Left lobe of liver (tissue), 2 donors: ENCODE results near the gene FNIP1. TPM values are rescaled to one million over a fixed set of nuclear protein-coding genes. Genes with fewer than 3 reads are reported as not detected.
"Not testable (repeated sequence)": the region's sequence is repeated elsewhere in the genome, so short reads cannot be mapped to it uniquely, and the experiment has no call there.

Source experiments
- ATAC-seq: fragments of 200-7000 bp; cut with Tn5 transposase; one replicate; pipeline ENCODE4 v1.9.1; 2020; ENCODE audit warnings: mild to moderate bottlenecking, moderate library complexity
- DNase-seq: peaks from one replicate; pipeline ENCODE4 v3.0.0-alpha.2; 2020; ENCODE audit warnings: low spot score
- total RNA-seq: library from RNA; stranded (reverse); gene quantifications from one replicate; pipeline ENCODE4 v1.2.1, GENCODE V29; 2021
- donor health status: DM: no; HTN: no; CAD: no; lungs with moderate emphysema.
- donor health status: DM: no; HTN: yes; CAD: no.

Gene FNIP1
- total RNA-seq, 1 donor from 2014 or later, result 15.0 TPM

DNA sequence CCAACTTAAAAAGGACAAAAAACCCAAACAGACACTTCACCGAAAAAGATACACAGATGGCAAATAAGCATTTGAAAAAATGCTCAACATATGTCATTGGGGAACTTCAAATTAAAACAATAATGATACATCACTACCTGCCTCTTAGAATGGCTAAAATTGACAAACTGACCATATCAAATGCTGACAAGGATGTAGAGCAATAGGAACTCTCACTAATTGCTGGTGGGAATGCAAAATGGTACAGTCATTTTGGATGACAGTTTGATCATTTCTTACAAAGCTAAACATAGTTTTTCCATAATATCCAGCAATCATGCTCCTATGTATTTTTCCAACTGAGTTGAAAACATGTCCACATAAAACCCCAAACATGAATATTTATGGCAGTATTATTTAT is 102.9 kb downstream of the FNIP1 start:
- DNase-seq (no peak), ATAC-seq (no peak)

DNA sequence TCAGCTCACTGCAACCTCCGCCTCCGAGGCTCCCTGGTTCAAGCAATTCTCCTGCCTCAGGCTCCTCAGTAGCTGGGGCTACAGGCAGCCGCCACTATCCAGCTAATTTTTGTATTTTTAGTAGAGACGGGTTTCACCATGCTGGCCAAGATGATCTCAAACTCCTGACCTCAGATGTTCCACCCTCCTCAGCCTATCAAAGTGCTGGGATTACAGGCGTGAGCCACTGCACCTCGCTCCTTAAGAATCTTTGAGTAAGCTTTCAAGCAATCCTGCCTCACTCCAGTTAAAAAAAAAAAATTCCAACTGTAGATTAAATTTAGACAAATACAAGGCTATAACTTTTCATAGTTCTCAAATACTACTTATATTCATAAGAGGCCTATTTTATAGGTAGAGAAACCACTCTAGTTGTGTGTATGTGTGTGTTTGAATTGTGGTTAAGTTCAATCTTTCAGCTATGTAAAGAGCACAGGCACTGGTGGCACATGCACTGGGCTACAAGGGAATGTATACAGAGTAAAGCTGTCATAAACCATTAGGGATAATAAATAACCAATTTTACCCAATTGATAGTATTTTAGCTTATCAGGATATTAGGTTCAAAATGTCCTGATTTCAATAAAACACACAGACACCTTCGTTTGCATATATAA is 111.2 kb downstream of the FNIP1 start:
- ATAC-seq, result peak; percentile 42
- DNase-seq, result no peak

DNA sequence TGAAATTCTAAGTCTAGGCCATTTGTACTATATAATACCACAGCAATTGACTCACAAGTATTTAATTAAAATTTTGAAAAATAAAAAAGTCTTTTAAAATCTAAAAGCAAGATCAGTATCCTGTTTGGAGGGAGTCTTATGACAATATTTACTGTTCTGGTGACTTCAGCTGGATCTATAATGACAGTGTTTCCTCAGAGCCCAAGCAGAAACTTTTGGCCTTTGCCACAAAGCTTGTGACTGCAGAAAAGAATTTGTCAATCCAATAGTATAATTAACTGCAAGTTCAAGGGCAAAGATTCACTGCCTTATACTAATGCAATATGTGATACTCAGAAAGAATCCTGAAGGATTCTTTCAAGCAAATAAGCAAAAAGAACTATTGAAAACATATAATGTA is 112.2 kb downstream of the FNIP1 start:
- ATAC-seq (peak; percentile 88), DNase-seq (no peak)

DNA sequence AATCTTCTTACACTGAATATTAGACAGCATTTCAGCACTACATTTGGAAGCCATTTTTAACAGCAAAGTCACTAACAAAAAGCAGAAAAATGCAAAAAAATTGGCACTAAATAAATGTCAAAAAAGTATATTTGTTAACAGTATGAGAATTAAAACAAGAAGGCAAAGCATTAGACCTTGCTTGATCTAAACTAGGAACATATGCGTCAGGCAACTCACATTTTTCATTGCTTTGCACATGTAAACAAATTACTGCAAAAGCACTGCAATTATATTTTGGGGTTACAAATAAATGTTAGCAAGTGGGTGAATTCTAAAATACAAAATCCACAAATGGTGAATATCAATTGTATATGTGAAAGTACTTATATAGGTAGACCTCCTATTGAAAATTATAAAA is 112.8 kb downstream of the FNIP1 start:
- DNase-seq, result no peak
- no peak for ATAC-seq

DNA sequence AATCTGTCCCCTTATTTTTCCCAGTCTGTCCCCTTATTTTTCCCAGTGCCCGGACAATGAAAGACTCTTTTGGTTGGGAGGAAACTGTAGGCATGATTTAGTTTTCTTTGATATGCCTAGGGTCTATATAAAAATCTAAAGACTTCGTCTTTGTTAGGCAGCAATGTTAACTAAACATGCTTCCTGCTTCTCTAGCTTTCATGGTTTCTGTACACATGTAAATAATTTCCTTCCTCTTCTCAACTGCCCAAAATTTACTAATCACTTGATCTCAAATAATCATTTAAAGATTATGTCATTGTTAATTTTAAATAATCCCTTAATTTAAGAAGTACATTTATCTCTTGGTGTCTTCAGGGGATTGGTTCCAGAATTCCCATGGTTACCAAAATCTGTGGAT is 114.0 kb downstream of the FNIP1 start:
- no peak for DNase-seq
- ATAC-seq, result no peak

DNA sequence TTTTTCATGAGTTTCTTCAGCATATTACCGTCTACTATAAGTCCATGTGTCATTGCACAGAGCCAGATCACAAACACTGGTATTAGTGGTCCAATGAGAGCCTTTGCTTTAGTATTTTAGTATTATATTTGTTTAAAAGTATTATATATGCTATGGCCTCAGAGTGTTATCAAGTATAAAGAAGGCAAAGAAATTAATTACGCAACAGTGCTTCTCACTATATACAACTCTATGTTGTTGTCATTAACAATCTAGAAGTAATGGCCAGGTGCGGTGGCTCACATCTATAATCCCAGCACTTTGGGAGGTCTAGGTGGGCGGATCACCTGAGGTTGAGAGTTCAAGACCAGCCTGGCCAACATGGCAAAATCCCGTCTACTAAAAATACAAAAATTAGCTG is 114.6 kb downstream of the FNIP1 start:
- ATAC-seq (no peak), DNase-seq (no peak)

DNA sequence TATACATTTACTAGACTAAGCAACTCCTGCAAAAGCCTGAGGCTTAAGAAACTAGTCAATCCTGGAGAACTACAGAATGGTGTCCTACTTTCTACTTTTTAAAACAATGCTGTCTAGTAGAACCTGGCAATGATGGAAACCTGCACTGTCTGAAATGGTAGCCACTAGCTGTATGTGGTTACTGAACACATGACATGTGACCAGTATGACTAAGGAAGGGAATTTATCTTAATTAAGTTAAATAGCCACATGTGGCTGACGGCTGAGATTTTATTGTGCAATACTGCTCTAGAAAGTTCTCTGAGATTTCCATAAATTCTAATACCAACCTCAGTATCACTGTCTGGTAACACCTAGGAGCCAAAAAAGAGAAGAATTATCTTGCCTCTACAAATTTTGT is 116.9 kb downstream of the FNIP1 start:
- ATAC-seq, result no peak
- no peak for DNase-seq

DNA sequence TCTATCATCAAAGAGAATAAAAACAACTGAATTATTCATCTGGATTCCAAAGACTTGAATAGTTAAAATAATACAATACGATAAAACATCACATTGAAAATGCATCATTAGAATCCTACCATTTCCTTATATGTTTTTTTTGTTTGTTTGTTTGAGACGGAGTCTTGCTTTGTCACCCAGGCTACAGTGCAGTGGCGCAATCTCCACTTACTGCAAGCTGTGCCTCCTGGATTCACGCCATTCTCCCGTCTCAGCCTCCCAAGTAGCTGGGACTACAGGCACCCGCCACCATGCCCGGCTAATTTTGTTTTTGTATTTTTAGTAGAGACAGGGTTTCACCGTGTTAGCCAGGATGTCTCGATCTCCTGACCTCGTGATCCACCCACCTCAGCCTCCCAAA is 118.5 kb downstream of the FNIP1 start:
- DNase-seq, ATAC-seq: not testable (repeated sequence)

DNA sequence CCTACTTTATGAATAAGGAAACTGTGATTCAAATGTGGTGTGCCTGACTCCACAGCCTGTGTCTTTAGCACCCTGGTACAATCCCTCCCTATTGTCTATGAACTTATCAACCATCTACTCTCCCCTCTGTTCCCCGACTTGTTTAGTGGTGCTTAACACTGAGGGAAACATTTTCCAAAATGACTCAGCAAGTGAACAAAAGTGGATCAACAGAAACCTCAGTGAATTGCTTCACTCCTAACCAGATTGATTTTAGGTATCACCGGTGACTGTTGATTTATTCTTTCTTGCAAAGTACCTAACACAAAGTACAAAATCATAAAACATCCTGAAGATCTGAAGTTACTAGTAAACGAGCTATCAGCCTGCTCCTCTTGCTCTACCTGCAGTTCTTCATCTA is 119.7 kb downstream of the FNIP1 start:
- DNase-seq (no peak), ATAC-seq (peak; percentile 66)

DNA sequence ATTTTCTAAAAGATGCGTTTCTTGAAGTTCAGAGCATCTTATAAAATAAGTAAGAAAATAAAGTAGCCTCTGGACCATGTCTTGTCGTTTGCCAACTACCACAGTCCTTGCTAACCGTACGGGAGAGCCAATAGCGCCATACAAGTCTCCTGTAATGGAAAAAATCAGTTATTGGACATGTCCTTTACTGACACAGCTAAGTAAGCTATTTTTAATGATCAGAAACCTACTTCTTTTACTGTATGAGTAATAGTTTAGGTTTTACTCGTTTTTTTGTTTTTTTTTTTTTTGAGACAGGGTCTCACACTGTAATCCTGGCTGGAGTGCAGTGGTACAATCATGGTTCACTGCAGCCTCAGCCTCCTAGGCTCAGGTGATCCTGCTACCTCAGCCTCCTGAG is 124.0 kb downstream of the FNIP1 start:
- DNase-seq (no peak), ATAC-seq (no peak)

DNA sequence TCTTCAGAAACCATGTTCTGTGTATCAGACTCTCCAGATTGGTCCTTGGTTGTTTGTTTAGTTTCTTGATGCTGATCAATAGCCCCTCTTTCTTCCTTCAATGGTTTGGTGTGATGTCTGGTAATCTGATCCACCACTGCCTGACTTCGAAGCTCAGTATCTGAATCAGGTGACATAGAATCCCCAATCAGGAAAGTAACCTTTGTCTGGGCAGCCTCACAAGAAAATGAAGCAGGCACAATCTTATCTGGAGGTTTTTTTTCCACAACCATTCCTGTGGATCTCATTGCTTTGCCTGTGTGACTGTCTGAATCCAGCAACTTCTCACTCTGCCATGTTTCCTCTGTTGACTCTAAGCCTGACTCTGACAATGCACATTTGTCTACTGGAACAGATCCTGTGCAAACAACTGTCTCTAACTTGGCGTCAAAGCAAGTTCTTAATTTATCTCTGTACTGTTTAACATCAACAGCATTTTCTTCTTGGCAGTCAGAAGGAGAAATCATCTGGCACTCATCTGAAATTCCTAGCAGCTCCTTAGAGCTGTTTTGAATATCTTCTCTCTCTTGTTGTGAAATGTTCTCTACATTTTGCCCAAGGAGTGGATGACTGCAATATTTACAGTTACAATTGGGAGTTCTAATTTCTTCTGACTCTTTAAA is 124.7 kb downstream of the FNIP1 start:
- ATAC-seq (peak; percentile 93), DNase-seq (no peak)

DNA sequence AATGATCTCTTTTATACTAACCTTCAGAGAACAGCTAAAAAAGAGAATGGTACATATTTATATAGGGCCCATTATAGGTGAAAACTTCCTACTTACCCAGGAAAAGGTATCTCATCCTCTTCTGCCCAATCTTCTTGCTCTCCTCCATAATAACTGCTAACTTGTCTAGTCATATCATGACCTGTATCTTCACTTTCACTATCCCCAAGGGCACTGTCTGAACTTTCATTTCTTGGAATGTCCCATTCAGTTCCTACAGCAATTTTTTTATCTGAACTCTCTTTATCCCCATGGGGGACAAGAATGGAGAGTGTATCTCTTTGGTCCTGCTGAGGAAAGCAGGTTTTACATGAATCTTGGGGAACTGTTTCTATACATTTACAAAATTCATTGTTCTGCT is 125.4 kb downstream of the FNIP1 start:
- DNase-seq, result no peak
- no peak for ATAC-seq

DNA sequence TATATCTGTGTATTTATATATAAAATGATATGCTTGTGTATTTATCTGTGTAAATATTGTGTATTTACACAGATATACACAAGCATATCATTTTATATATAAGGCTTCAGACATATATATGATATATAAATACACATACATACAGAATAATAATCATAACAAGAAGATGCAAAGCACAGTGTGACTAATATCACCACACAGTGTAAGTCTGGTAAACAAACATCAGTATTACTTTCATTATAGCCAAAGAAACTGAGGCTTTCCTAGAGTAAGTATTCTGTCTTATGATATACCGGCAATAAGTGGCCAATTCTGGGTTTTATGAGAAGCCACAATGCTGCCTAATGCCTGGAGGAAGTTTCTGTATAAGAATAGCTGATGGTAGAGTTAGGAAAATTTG is 131.9 kb downstream of the FNIP1 start:
- DNase-seq, result no peak
- no peak for ATAC-seq

DNA sequence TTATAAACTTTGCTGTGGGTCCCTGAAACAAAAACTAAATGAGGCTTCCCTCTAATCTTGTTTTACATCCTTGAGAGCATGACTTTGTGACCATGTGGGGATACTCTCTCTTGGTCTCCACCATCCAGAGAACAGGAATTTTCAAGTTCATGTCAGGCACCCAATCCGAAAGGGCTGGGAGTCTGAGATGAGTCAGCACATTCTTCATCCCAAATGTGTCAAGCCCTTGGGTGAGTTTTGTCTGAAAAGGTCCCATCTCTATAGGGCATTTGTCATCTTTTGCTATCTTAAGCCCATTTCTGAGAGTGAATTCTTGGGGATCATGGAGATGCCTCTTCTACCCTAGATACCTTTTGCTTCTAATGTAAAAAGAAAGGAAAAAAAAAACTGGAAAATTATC is 134.9 kb downstream of the FNIP1 start:
- DNase-seq (no peak), ATAC-seq (no peak)

DNA sequence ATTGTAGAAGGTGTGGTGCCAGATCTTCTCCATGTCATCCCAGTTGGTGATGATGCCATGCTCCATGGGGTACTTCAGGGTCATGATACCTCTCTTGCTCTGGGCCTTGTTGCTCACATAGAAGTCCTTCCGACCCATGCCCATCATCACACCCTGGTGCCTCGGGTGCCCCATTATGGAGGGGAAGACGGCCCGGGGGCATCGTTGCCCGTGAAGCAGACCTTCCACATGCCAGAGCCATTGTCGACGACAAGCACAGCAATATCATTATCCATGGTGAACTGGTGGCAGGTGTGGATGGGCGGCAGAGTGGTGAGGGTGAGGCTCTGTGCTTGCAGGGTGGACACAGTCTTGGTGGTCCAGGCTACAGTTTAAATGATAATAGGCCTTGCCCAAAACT is 137.0 kb downstream of the FNIP1 start:
- DNase-seq (no peak), ATAC-seq (no peak)

DNA sequence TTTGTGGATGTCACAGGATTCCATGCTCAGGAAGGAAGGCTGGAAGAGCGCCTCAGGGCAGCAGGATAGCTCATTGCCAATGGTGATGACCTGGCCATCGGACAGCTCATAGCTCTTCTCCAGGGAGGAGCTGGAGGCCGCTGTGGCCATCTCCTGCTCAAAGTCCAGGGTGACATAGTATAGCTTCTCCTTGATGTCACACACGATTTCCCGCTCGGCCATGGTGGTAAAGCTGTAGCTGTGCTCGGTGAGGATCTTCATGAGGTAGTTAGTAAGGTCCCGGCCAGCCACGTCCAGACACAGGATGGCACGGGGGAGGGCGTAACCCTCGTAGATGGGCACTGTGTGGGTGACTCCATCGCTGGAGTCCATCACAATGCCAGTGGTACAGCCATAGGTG is 137.5 kb downstream of the FNIP1 start:
- ATAC-seq, result no peak

DNA sequence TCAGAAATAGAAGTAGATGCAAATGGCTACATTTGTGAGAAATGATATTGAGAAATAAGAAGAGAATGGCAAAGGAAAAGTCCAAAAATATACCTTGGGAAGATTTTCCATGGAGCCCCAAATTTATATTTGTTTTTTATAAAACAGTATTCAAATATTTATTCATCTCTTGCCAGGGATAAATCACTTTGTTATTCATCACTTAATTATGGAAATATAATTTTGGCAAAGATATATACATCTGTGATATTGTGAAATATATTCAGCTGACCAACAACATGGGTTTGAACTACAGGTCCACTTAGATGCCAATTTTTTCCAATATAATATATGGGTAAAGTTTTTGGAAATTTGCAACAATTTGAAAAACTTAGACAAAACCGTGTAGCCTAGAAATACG is 142.0 kb downstream of the FNIP1 start:
- ATAC-seq (no peak), DNase-seq (no peak)

More for the DNA sequence above, 137.5 kb downstream of the FNIP1 start:
- no peak for DNase-seq

DNA sequence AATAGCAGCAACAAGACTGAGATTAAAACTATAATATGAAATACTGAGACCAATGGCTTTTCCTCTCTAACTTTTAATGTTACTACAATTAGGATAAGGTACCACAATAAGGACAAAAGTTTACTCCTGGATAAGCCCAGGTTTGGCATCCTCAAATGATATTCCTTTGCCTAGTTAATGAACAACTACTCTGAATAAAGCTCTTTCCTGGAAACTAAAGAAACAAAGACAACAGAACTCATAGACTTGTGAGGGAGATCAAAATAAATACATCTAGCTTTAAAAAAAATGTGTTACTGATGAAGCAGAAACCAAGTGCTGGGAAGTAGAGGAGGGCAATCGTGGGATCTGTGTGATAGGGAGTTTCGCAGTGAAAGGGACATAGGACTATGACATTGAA is 142.5 kb downstream of the FNIP1 start:
- no peak for DNase-seq
- ATAC-seq, result peak; percentile 75

DNA sequence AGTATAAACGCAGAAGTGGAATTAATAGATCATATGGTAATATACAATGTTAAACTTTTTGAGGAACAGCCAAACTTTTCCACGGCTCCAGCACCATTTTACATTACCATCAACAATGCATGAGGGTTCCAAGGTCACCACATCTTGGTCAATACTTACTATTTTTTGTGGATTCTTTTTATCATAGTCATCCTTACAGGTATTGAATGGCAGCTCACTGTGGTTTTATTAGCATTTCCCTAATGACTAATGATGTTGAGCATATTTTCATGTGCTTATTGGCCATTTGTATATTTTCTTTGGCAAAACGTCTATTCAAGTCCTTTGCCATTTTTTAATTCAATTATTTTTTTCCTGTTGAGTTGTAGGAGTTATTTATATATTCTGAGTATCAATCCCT is 147.7 kb downstream of the FNIP1 start:
- ATAC-seq, result no peak
- no peak for DNase-seq

DNA sequence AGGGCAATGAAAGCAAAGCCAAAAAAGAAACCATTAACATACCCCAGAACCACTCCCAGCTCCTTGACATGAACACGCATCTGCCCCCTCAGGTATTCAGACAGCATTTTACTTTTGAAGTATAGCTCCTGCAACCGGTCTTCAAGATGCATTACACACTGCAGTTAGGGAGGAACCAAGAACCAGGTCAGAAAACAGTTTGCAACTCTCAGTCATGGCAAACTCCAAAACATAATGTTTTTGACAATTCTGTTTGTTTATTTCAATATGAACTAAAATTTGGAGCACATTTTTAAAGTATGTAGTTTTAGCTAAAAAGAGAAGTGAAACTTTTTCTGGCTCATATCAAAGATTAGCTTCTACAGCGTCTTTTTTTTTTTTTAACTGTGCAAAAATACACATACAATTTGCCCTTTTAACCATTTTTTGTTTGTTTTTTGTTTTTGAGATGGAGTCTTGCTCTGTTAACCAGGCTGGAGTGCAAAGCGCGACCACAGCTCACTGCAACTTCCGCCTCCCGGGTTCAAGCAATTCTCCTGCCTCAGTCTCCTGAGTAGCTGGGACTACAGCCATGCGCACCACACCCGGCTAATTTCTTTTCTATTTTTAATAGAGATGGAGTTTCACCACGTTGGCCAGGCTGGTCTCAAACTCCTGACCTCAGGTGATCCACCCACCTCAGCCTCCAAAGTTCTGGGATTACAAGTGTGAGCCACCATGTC is 149.6 kb downstream of the FNIP1 start:
- ATAC-seq (no peak), DNase-seq (no peak)

DNA sequence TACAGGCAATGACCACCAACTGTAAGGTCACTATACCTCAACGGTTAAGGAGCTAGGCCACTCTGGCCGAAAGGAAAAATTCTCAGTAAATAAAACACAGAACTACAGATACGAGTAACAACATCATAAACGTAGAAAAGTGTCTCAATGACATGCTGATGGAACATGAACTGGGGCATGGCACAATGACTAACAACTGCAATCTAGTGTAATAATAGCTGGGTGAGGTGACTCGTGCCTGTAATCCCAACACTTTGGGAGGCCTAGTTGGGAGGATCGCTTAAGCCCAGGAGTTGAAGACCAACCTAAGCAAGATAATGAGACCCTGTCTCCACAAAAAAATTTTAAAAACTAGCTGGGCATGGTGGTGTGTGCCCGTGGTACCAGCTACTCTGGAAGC is 152.0 kb downstream of the FNIP1 start:
- DNase-seq (no peak), ATAC-seq (no peak)

DNA sequence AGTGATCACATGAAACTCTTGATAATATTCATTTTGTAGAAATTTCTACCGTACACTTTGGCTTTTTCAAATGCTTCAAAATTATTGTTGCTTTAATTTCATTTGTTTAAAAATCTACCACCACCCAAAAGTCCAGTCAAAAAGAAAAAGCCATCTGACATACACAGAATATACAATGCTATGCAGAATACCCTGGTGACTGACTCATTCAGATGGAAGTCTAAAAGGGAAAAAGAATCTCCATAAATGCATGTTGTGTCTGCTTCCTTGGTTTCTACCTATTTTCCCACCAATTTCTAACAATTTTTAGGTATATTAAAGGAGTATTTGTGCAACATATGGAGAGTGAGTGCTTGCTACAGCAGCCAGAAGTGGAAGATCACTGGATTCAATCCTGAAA is 152.4 kb downstream of the FNIP1 start:
- DNase-seq (no peak), ATAC-seq (no peak)
